ENCODE measurements around the gene PRPF40B.

The PRPF40B gene

GRCh38 chr12:49692851-49693250, 69.5 kb downstream of the PRPF40B start:
- peaks cover 3% of the 10 kb centered on the region for H3K4me1 ChIP-seq (ENCODE audit: control insufficient read depth, insufficient read depth, low read length)
- no peak overlapping the region for H3K4me3 ChIP-seq (ENCODE audit: low read length in 2 of 2)
- H3K27ac ChIP-seq (ENCODE audit: low read length), result no peak overlapping the region
- no peaks in the 10 kb centered on the region for H3K27me3 ChIP-seq (ENCODE audit: control insufficient read depth in 1 of 2, insufficient read depth in 2 of 2, low read length in 2 of 2)
- no peaks in the 10 kb centered on the region for H3K36me3 ChIP-seq (ENCODE audit: control insufficient read depth in 2 of 2, insufficient read depth in 2 of 2, low read length in 2 of 2)
- H3K9ac ChIP-seq (ENCODE audit: low read length in 2 of 2), result no peak overlapping the region
- H3K9me3 ChIP-seq (ENCODE audit: control insufficient read depth in 2 of 2, low read length in 2 of 2), result no peaks in the 10 kb centered on the region

GRCh38 chr12:49693931-49694444, 70.6 kb downstream of the PRPF40B start:
- Histone ChIP-seq H3K27ac (ENCODE audit: low read length) (no peak overlapping the region), H3K4me3 (ENCODE audit: low read length in 2 of 2) (no peak overlapping the region), H3K9me3 (ENCODE audit: control insufficient read depth in 2 of 2, low read length in 2 of 2) (no peaks in the 10 kb centered on the region), H3K36me3 (ENCODE audit: control insufficient read depth in 2 of 2, insufficient read depth in 2 of 2, low read length in 2 of 2) (no peaks in the 10 kb centered on the region), H3K9ac (ENCODE audit: low read length in 2 of 2) (no peak overlapping the region), H3K27me3 (ENCODE audit: control insufficient read depth in 1 of 2, insufficient read depth in 2 of 2, low read length in 2 of 2) (no peaks in the 10 kb centered on the region), H3K4me1 (ENCODE audit: control insufficient read depth, insufficient read depth, low read length) (peaks cover 13% of the 10 kb centered on the region)
